Choroid plexus epithelial cell (primary cell): ENCODE data around the gene PRR14L.
"Not testable (repeated sequence)": the region's sequence is repeated elsewhere in the genome, so short reads cannot be mapped to it uniquely, and the experiment has no call there.

ENCODE experiments used
- DNase-seq: peaks from one replicate; pipeline ENCODE4 v3.0.0-alpha.2; 2010; ENCODE audit warnings: low read depth
- H3K4me3 ChIP-seq: 2 replicates; pipeline ENCODE4 v1.5.1; 2011; ENCODE audit warnings: low read depth, mild to moderate bottlenecking, control low read depth, low read length, moderate library complexity
- CTCF ChIP-seq: conservative IDR thresholded peaks from 2 replicates; pipeline ENCODE4 v1.5.1; 2011; ENCODE audit warnings: low read depth, mild to moderate bottlenecking, control low read depth, inconsistent platforms, low read length, moderate library complexity

Gene PRR14L

GRCh38 chr22:31764785-31765184 lies 14.9 kb upstream of the PRR14L start:
- H3K4me3 ChIP-seq: no peak overlapping the region
- no peak for DNase-seq
- TF ChIP-seq CTCF: no peak

GRCh38 chr22:31758860-31759259 lies 8.9 kb upstream of the PRR14L start:
- not testable (repeated sequence) for H3K4me3 ChIP-seq, DNase-seq

DNA sequence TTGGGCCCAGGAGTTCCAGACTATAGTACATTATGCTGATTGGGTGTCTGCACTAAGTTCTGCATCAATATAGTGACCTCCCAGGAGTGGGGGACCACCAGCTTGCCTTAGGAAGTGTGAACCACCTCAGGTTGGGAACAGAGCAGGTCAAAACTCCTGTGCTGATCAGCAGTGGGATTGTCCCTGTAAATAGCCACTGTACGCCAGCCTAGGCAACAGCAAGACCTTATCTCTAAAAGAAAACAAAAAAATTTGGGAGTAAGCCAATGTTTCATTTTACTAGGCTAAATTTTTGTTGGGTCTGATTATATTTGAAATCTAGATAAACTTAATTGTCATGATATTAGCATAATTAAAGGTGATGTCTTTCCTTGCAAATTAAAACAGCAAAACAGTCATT lies 7.3 kb upstream of the PRR14L start:
- peak; percentile 40 for DNase-seq
- H3K4me3 ChIP-seq: no peak overlapping the region
- TF ChIP-seq CTCF: no peak

- TF ChIP-seq CTCF: no peak
- DNase-seq: no peak
- H3K4me3 ChIP-seq: peak overlapping the region; percentile 77
Observed at GRCh38 chr22:31754813-31755212, 4.9 kb upstream of the PRR14L start.

- TF ChIP-seq CTCF: no peak
- H3K4me3 ChIP-seq: peak within 1 kb of the TSS; percentile 77
- DNase-seq: peak; percentile 94
Observed at GRCh38 chr22:31753634-31754501, 3.9 kb upstream of the PRR14L start, which contains the start of gene DEPDC5. Gene DEPDC5 (plus strand): TSS chr22:31754019. CDS start chr22:31754922, 903 bp downstream.

DNA sequence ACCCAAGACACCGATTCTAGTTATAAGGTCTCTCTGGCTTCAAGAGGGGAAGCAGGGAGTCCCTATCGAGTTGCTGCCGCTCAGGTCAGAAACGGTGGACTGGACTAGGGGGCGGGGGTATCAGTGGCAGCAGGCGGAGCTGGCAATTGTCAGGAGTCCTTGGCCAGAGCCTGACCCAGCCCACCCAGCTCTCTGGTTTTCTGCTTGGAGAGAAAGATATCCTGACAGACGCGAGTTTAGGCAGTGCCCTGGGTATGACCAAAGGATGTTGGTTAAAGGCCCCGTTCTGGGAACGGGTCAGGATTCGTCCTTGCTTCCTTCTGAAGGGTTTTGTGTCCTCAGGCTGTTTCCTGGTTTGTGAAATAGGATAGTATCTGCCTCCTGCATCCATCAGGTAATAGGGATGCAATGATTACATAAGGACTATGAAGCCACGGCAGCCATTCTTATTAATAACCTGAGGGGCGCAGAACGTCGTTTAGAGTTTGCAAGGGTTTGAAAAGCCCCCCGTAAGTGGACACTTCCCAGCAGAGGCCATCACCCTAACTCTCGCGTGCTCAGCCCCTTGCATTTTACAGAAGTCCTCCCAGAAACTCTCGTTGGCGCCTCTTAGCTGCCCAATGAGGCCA lies 3.2 kb upstream of the PRR14L start:
- no peak for TF ChIP-seq CTCF
- peak; percentile 15 for DNase-seq

GRCh38 chr22:31752096-31752847 lies 2.3 kb upstream of the PRR14L start:
- no peak for DNase-seq
- TF ChIP-seq CTCF: no peak
- no peak overlapping the region for H3K4me3 ChIP-seq

More for the DNA sequence above, 3.2 kb upstream of the PRR14L start:
- peak overlapping the region; percentile 77 for H3K4me3 ChIP-seq
